OCI-LY7 (cell line): ENCODE data around the gene BHLHE41.

Source experiments
- CTCF ChIP-seq: fragments of 200-600 bp; sonication (generic); conservative IDR thresholded peaks from 2 replicates; pipeline ENCODE4 v1.5.1; 2014; ENCODE audit warnings: mild to moderate bottlenecking, antibody characterized with exemption, low read length, moderate library complexity, mixed read lengths
- EZH2phosphoT487 ChIP-seq: fragments of 200-600 bp; sonication (generic); IDR thresholded peaks from 2 replicates; pipeline ENCODE4 v1.6.1; 2018; ENCODE audit warnings: low read depth, borderline replicate concordance, mild to moderate bottlenecking, mixed run types, antibody characterized with exemption, low read length, moderate library complexity, mixed read lengths

GRCh38 chr12:26133521-26133920 lies 8.7 kb upstream of the BHLHE41 start:
- TF ChIP-seq CTCF (no peak), EZH2phosphoT487 (no peak)
